SU-DHL-6 (cell line): ENCODE data around the gene NBEA.

Source experiments
- EZH2phosphoT487 ChIP-seq: fragments of 200-600 bp; sonication (generic), shearing (Covaris generic); conservative IDR thresholded peaks from 2 replicates; pipeline ENCODE4 v1.6.1; 2018; ENCODE audit warnings: mild to moderate bottlenecking, antibody characterized with exemption, low read length, moderate library complexity, mixed read lengths
- TF ChIP-seq, protein P1 (sequence below): fragments of 200-600 bp; sonication (generic); IDR thresholded peaks from one replicate; pipeline ENCODE4 v1.5.1; 2017; ENCODE audit warnings: antibody characterized with exemption, mild to moderate bottlenecking, low read length, moderate library complexity; ENCODE audit not compliant: insufficient read depth, poor library complexity, severe bottlenecking

DNA sequence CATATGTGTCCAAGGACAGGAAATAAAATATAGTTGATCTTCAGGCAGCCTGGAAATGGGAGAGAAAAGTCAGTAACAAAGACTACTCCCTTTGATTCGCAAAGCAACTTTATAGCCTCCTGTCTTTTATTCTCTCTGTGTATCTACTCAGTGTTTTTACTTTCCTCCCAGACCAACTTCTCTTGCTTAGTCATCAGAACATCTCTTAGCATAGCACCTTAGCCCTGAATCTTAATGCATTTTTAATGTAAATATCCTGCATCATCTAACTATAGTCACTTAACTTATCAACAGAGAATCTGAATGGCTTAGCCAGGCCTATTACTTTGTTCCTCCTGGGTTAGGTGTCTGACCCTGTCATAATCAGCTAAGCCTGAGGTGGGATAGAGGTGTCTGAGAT lies 296.2 kb downstream of the NBEA start:
- TF ChIP-seq, protein P1, sequence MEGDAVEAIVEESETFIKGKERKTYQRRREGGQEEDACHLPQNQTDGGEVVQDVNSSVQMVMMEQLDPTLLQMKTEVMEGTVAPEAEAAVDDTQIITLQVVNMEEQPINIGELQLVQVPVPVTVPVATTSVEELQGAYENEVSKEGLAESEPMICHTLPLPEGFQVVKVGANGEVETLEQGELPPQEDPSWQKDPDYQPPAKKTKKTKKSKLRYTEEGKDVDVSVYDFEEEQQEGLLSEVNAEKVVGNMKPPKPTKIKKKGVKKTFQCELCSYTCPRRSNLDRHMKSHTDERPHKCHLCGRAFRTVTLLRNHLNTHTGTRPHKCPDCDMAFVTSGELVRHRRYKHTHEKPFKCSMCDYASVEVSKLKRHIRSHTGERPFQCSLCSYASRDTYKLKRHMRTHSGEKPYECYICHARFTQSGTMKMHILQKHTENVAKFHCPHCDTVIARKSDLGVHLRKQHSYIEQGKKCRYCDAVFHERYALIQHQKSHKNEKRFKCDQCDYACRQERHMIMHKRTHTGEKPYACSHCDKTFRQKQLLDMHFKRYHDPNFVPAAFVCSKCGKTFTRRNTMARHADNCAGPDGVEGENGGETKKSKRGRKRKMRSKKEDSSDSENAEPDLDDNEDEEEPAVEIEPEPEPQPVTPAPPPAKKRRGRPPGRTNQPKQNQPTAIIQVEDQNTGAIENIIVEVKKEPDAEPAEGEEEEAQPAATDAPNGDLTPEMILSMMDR: no peak
- TF ChIP-seq EZH2phosphoT487: no peak
